HepG2 (cell line): ENCODE measurements around the gene WDFY1.

Experiments used
- HNRNPL ChIP-seq: fragments of 200-400 bp; formaldehyde crosslinking; IDR thresholded peaks from 2 replicates; pipeline ENCODE4 v1.6.1; 2017; ENCODE audit warnings: mild to moderate bottlenecking, low read depth, low read length
- MZF1 ChIP-seq: sonication (generic); formaldehyde crosslinking; IDR thresholded peaks from 2 replicates; pipeline ENCODE4 v1.8.1; 2023; ENCODE audit warnings: mild to moderate bottlenecking, missing genetic modification reagents, borderline replicate concordance
- NCOA1 ChIP-seq: sonication (generic); formaldehyde crosslinking; IDR thresholded peaks from 2 replicates; pipeline ENCODE4 v1.9.0; 2021; ENCODE audit warnings: missing genetic modification reagents
- SMAD3 ChIP-seq: sonication (generic); formaldehyde crosslinking; IDR thresholded peaks from 2 replicates; pipeline ENCODE4 v1.4.0; 2020; ENCODE audit warnings: missing genetic modification reagents
- TF ChIP-seq, protein P1 (sequence below): sonication (generic); formaldehyde crosslinking; IDR thresholded peaks from 2 replicates; pipeline ENCODE4 v1.5.0; 2020; ENCODE audit warnings: mild to moderate bottlenecking, missing genetic modification reagents, moderate library complexity

DNA sequence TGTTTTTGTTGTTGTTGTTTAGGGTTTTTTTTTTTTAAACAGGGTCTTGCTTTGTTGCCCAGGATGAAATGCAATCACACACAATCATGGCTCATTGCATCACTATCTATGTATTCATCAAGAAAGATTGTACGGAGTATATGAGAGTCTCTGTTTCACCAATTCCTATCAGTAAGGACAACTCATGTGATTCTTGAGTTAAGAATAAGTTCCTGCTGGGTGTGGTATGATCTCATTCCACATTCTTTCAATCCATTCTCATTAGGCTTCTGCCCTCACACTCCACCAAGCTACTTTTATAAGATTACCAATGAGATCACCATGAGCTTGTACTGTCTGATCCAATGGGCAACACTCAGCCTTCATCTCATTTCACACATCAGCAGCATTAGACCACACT lies 98.6 kb downstream of the WDFY1 start:
- TF ChIP-seq HNRNPL (no peak), SMAD3 (CRISPR knock-in tag) (no peak), NCOA1 (CRISPR knock-in tag) (no peak), MZF1 (CRISPR knock-in tag) (no peak)
- TF ChIP-seq, protein P1, sequence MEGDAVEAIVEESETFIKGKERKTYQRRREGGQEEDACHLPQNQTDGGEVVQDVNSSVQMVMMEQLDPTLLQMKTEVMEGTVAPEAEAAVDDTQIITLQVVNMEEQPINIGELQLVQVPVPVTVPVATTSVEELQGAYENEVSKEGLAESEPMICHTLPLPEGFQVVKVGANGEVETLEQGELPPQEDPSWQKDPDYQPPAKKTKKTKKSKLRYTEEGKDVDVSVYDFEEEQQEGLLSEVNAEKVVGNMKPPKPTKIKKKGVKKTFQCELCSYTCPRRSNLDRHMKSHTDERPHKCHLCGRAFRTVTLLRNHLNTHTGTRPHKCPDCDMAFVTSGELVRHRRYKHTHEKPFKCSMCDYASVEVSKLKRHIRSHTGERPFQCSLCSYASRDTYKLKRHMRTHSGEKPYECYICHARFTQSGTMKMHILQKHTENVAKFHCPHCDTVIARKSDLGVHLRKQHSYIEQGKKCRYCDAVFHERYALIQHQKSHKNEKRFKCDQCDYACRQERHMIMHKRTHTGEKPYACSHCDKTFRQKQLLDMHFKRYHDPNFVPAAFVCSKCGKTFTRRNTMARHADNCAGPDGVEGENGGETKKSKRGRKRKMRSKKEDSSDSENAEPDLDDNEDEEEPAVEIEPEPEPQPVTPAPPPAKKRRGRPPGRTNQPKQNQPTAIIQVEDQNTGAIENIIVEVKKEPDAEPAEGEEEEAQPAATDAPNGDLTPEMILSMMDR, result no peak
